Prostate gland (tissue), 2 donors: Measurements from ENCODE around the gene N4BP2.

Experiments used
- CTCF ChIP-seq, 4 experiments: fragments of 200-600 bp in 2 of 4; fragments of 450-650 bp in 2 of 4; sonication (generic) in 2 of 4; IDR thresholded peaks; 1 replicate in 3 of 4; 2 replicates in 1 of 4; pipeline ENCODE4 v1.5.1; 2016 to 2019; ENCODE audit warnings: antibody characterized with exemption in 4 of 4, mild to moderate bottlenecking in 2 of 4, moderate library complexity in 2 of 4
- POLR2A ChIP-seq: fragments of 450-650 bp; IDR thresholded peaks from one replicate; pipeline ENCODE4 v1.6.1; 2016; ENCODE audit warnings: antibody characterized with exemption, mild to moderate bottlenecking

- TF ChIP-seq POLR2A (no peak), CTCF (IDR thresholded peaks at IDR 0.05) (no peak)
Observed at GRCh38 chr4:40152637-40153036, 96.0 kb downstream of the N4BP2 start.
